ENCODE results near the gene STARD7.

Gene STARD7

GRCh38 chr2:96169868-96170507 is 38.6 kb downstream of the STARD7 start:
- H3K27me3 ChIP-seq (ENCODE audit: insufficient read depth, low read depth, severe bottlenecking) = no peaks in the 10 kb centered on the region
- H3K9me3 ChIP-seq (ENCODE audit: severe bottlenecking) = peaks cover 7% of the 10 kb centered on the region
- no peak for TF ChIP-seq CTCF (IDR thresholded peaks at IDR 0.05; ENCODE audit: low read depth, low read length)
- DNase-seq = no peak
- H3K4me3 ChIP-seq (ENCODE audit: low read depth, low read length) = no peak overlapping the region
- no peaks in the 10 kb centered on the region for H3K36me3 ChIP-seq
- no peak overlapping the region for H3K27ac ChIP-seq

DNA sequence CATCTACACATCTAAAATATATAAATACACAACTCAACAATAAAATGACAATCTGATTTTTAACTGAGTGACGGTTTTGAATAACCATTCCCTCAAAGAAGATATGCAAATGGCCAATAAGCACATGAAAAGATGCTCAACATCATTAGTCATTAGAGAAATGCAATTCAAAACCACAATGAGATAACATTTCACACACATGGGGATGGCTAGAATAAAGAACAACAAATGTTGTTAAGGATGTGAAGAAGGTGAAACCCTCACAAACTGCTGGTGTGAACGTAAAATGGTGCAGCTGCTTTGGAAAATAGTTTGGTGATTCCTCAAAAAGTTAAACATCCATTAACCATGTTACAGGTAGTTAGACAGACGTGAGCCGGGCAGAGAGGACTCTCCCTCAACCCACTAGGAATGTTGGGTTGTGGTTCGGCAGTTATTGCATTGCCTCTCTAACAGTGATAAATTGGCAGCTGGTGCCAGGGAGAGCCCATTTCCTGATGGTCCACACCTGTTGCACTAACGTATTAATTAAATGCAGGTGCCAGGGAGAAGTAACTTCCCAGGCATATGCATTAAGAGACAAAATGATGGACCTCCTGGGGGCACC is 41.1 kb downstream of the STARD7 start:
- Histone ChIP-seq H3K4me3 (ENCODE audit: low read depth, low read length) (no peak overlapping the region), H3K27me3 (ENCODE audit: insufficient read depth, low read depth, severe bottlenecking) (no peaks in the 10 kb centered on the region), H3K27ac (no peak overlapping the region), H3K36me3 (no peaks in the 10 kb centered on the region), H3K9me3 (ENCODE audit: severe bottlenecking) (peaks cover 7% of the 10 kb centered on the region)
- DNase-seq = no peak
- TF ChIP-seq CTCF (IDR thresholded peaks at IDR 0.05; ENCODE audit: low read depth, low read length) = no peak

DNA sequence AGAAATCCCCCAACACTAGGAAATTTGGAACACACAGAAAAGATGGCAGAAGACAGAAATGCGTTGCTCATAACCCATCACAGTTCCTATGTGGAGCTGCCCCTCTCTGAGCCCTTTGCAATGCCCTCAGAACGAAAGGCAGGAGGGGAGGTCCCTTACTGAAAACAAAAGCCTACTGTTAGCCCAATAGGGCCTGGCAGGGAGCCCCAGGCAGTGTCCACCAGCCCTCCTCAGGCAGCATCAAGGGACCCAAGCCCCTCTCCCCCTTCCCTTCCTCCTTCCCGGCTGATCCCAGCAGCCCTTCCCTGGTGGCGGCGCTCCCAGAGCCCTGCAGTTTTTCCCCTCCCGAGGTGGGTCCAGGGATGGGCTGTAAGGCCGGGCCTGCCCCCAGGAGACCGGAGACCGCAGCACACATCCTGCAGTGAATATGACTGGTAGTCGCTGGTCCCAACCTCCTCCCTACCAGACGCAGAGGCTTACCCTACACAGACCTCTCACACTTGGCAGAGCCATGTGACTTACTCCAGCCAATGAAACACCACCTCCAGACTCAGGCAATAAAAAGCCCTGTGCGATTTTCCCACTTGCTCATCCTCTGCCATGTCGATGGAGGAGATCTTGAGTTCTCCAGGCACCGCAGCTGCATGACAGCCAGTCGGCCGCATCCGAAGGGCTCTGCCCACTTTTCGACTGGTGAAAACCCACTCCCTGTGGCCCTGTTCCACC is 44.0 kb downstream of the STARD7 start:
- DNase-seq = no peak
- TF ChIP-seq CTCF (IDR thresholded peaks at IDR 0.05; ENCODE audit: low read depth, low read length) = no peak
- Histone ChIP-seq H3K27ac (no peak overlapping the region), H3K4me3 (ENCODE audit: low read depth, low read length) (no peak overlapping the region), H3K36me3 (no peaks in the 10 kb centered on the region), H3K9me3 (ENCODE audit: severe bottlenecking) (peaks cover 1% of the 10 kb centered on the region), H3K27me3 (ENCODE audit: insufficient read depth, low read depth, severe bottlenecking) (no peaks in the 10 kb centered on the region)

- Histone ChIP-seq H3K9me3 (ENCODE audit: severe bottlenecking) (no peaks in the 10 kb centered on the region), H3K4me3 (ENCODE audit: low read depth, low read length) (no peak overlapping the region), H3K36me3 (no peaks in the 10 kb centered on the region), H3K27me3 (ENCODE audit: insufficient read depth, low read depth, severe bottlenecking) (no peaks in the 10 kb centered on the region), H3K27ac (no peak overlapping the region)
- no peak for TF ChIP-seq CTCF (IDR thresholded peaks at IDR 0.05; ENCODE audit: low read depth, low read length)
- no peak for DNase-seq
These were observed 44.7 kb downstream of the STARD7 start for GRCh38 chr2:96163768-96164429.

DNA sequence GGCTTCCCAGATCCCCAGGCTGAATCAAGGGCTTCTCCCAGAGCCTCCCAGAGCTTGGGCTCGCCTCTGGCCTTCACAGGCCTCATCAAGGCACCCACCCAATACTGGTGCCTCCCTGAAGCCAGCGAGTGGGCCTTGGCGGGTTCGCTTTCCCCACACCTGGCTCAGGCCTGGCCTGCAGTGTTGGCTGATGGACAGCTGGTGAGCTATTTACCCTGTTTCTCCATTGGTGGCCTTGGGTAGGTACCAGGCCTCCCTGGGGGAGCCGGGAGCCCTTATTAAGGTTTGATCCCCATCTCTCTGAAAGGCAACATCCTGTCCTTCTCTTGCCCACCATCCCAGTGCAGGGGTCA is 45.2 kb downstream of the STARD7 start:
- H3K9me3 ChIP-seq (ENCODE audit: severe bottlenecking) = no peaks in the 10 kb centered on the region
- no peaks in the 10 kb centered on the region for H3K36me3 ChIP-seq
- H3K27ac ChIP-seq = no peak overlapping the region
- H3K4me3 ChIP-seq (ENCODE audit: low read depth, low read length) = no peak overlapping the region
- no peak for TF ChIP-seq CTCF (IDR thresholded peaks at IDR 0.05; ENCODE audit: low read depth, low read length)
- DNase-seq = no peak
- H3K27me3 ChIP-seq (ENCODE audit: insufficient read depth, low read depth, severe bottlenecking) = no peaks in the 10 kb centered on the region

Data from WERI-Rb-1 (cell line).